Right kidney (tissue), 9 donors: ENCODE data around the gene GNB4.

Source experiments
- DNase-seq: peaks from one replicate; pipeline ENCODE4 v3.0.0-alpha.2; 2016
- long read RNA-seq, 8 donors: transcript quantifications; one replicate each; lab custom pipeline, GENCODE V29; 2026

GNB4 gene
- long read RNA-seq, donor 1, full-length matches to known transcripts = 6 of 6 reads
- long read RNA-seq, donor 1, partial matches to known transcripts = 0 of 6 reads
- long read RNA-seq, donor 1, other reads (novel, unspliced or antisense) = 0 of 6 reads
- long read RNA-seq, donor 2, full-length matches to known transcripts = 4 of 4 reads
- long read RNA-seq, donor 2, partial matches to known transcripts = 0 of 4 reads
- long read RNA-seq, donor 2, other reads (novel, unspliced or antisense) = 0 of 4 reads
- long read RNA-seq, donor 3, full-length matches to known transcripts = 3 of 3 reads
- long read RNA-seq, donor 3, partial matches to known transcripts = 0 of 3 reads
- long read RNA-seq, donor 3, other reads (novel, unspliced or antisense) = 0 of 3 reads
- long read RNA-seq, donor 4, full-length matches to known transcripts = 2 of 2 reads
- long read RNA-seq, donor 4, partial matches to known transcripts = 0 of 2 reads
- long read RNA-seq, donor 4, other reads (novel, unspliced or antisense) = 0 of 2 reads
- long read RNA-seq, donor 5, full-length matches to known transcripts = 7 of 19 reads
- long read RNA-seq, donor 5, partial matches to known transcripts = 7 of 19 reads
- long read RNA-seq, donor 5, other reads (novel, unspliced or antisense) = 5 of 19 reads
- long read RNA-seq, donor 6, full-length matches to known transcripts = 3 of 3 reads
- long read RNA-seq, donor 6, partial matches to known transcripts = 0 of 3 reads
- long read RNA-seq, donor 6, other reads (novel, unspliced or antisense) = 0 of 3 reads
- long read RNA-seq, donor 7, full-length matches to known transcripts = 8 of 23 reads
- long read RNA-seq, donor 7, partial matches to known transcripts = 15 of 23 reads
- long read RNA-seq, donor 7, other reads (novel, unspliced or antisense) = 0 of 23 reads
- long read RNA-seq, donor 8, full-length matches to known transcripts = 2 of 2 reads
- long read RNA-seq, donor 8, partial matches to known transcripts = 0 of 2 reads
- long read RNA-seq, donor 8, other reads (novel, unspliced or antisense) = 0 of 2 reads

GRCh38 chr3:179451265-179452175 lies at the start of gene GNB4:
GNB4 (minus strand) TSS chr3:179451470; CDS start chr3:179426200, 25,270 bp downstream.
- DNase-seq = peak; percentile 91

- DNase-seq = no peak
Observed at GRCh38 chr3:179495483-179495882, 44.2 kb upstream of the GNB4 start.

- no peak for DNase-seq
Observed at GRCh38 chr3:179493260-179493659, 42.0 kb upstream of the GNB4 start.

GRCh38 chr3:179488213-179488612 lies 36.9 kb upstream of the GNB4 start:
- DNase-seq = no peak

- DNase-seq = no peak
Observed at GRCh38 chr3:179486806-179487205, 35.5 kb upstream of the GNB4 start.

GRCh38 chr3:179482857-179483256 lies 31.6 kb upstream of the GNB4 start:
- DNase-seq = no peak

GRCh38 chr3:179476215-179476614 lies 24.9 kb upstream of the GNB4 start:
- no peak for DNase-seq

- no peak for DNase-seq
Observed at GRCh38 chr3:179474480-179474879, 23.2 kb upstream of the GNB4 start.

- DNase-seq = no peak
Observed at GRCh38 chr3:179473565-179473964, 22.3 kb upstream of the GNB4 start.

GRCh38 chr3:179464323-179465092 lies 13.2 kb upstream of the GNB4 start:
- DNase-seq = no peak

- no peak for DNase-seq
Observed at GRCh38 chr3:179463319-179463718, 12.0 kb upstream of the GNB4 start.

GRCh38 chr3:179460260-179460659 lies 9.0 kb upstream of the GNB4 start:
- DNase-seq = no peak

- no peak for DNase-seq
Observed at GRCh38 chr3:179455954-179456353, 4.7 kb upstream of the GNB4 start.

- DNase-seq = no peak
Observed at GRCh38 chr3:179454887-179455286, 3.6 kb upstream of the GNB4 start.

GRCh38 chr3:179453967-179454366 lies 2.7 kb upstream of the GNB4 start:
- no peak for DNase-seq

GRCh38 chr3:179452872-179453271 lies 1.6 kb upstream of the GNB4 start:
- DNase-seq = no peak

GRCh38 chr3:179452176-179452564 lies 900 bp upstream of the GNB4 start:
- DNase-seq = peak; percentile 58

- no peak for DNase-seq
Observed at GRCh38 chr3:179450901-179451264, 387 bp downstream of the GNB4 start.

GRCh38 chr3:179450261-179450701 lies 989 bp downstream of the GNB4 start:
- peak; percentile 56 for DNase-seq

- no peak for DNase-seq
Observed at GRCh38 chr3:179449636-179450035, 1.6 kb downstream of the GNB4 start.

- no peak for DNase-seq
Observed at GRCh38 chr3:179447251-179447650, 4.0 kb downstream of the GNB4 start.
